Endodermal cell (in vitro differentiated cells): ENCODE data around the gene CREBBP. TPM values are rescaled to one million over a fixed set of nuclear protein-coding genes. Genes with fewer than 3 reads are reported as not detected.
A peak's percentile ranks its signal among the peaks of the same experiment; 100 is the strongest.

ENCODE experiments used
- DNase-seq: peaks from one replicate; pipeline ENCODE4 v3.0.0-alpha.2; 2017
- H3K27ac ChIP-seq: 2 replicates; pipeline ENCODE4 v1.5.1; 2013; ENCODE audit warnings: mild to moderate bottlenecking, low read depth, low read length, moderate library complexity
- H3K27me3 ChIP-seq: 2 replicates; pipeline ENCODE4 v1.6.1; 2013; ENCODE audit warnings: mild to moderate bottlenecking, low read length, moderate library complexity; ENCODE audit not compliant: insufficient read depth, control insufficient read depth, poor library complexity, severe bottlenecking
- H3K36me3 ChIP-seq: 2 replicates; pipeline ENCODE4 v1.7.0; 2013; ENCODE audit warnings: mild to moderate bottlenecking, low read length, moderate library complexity; ENCODE audit not compliant: control insufficient read depth, insufficient read depth
- H3K4me1 ChIP-seq: one replicate; pipeline ENCODE4 v1.7.0; 2013; ENCODE audit warnings: low read length; ENCODE audit not compliant: control insufficient read depth, insufficient read depth
- H3K4me3 ChIP-seq: 2 replicates; pipeline ENCODE4 v1.5.1; 2013; ENCODE audit warnings: mild to moderate bottlenecking, low read length, moderate library complexity
- H3K9ac ChIP-seq: 2 replicates; pipeline ENCODE4 v1.6.1; 2013; ENCODE audit warnings: mild to moderate bottlenecking, low read length, moderate library complexity; ENCODE audit not compliant: poor library complexity, severe bottlenecking; ENCODE audit errors: extremely low read depth
- H3K9me3 ChIP-seq: 2 replicates; pipeline ENCODE4 v1.6.1; 2013; ENCODE audit warnings: mild to moderate bottlenecking, low read length, moderate library complexity; ENCODE audit not compliant: control insufficient read depth
- H3K27ac Mint-ChIP-seq: 2 replicates; pipeline ENCODE4 v1.8.0; 2020; ENCODE audit warnings: mixed read lengths
- H3K27me3 Mint-ChIP-seq: 2 replicates; pipeline ENCODE4 v1.8.0; 2021; ENCODE audit warnings: mild to moderate bottlenecking, mixed read lengths; ENCODE audit not compliant: insufficient read depth
- H3K36me3 Mint-ChIP-seq: 2 replicates; pipeline ENCODE4 v1.8.0; 2020; ENCODE audit warnings: low read depth, mixed read lengths
- H3K4me1 Mint-ChIP-seq: 2 replicates; pipeline ENCODE4 v1.8.0; 2020; ENCODE audit warnings: mixed read lengths
- H3K4me3 Mint-ChIP-seq: 2 replicates; pipeline ENCODE4 v1.8.0; 2020; ENCODE audit warnings: mild to moderate bottlenecking, moderate library complexity, mixed read lengths
- H3K9me3 Mint-ChIP-seq: 2 replicates; pipeline ENCODE4 v1.8.0; 2020; ENCODE audit warnings: mild to moderate bottlenecking, mixed read lengths
- CTCF ChIP-seq: fragments of 200-600 bp; sonication (generic); conservative IDR thresholded peaks from 2 replicates; pipeline ENCODE4 v1.5.0; 2021; ENCODE audit warnings: antibody characterized with exemption, mild to moderate bottlenecking
- WGBS, 2 experiments: methylation state at CpG; one replicate each; pipeline versions ENCODE4 v1.1.5 to v1.1.7; 2013; ENCODE audit warnings: missing lambda C conversion rate in 2 of 2, mixed read lengths in 1 of 2; ENCODE audit not compliant: insufficient coverage in 1 of 2, insufficient read length in 1 of 2; 5-methylcytosine and 5-hydroxymethylcytosine counted together
- total RNA-seq, 2 donors: library from RNA; stranded (reverse); fragmentation: NEBNext Ultra II Directional in 1 of 2; extraction: Animal tissue kit (Norgen Biotek cat#: 25700) in 1 of 2; gene quantifications; 2 replicates in 1 of 2; 3 replicates in 1 of 2; pipeline ENCODE4 v1.2.1, GENCODE V29; 2021

The CREBBP gene
- total RNA-seq, 2 donors from 2014 or later, result 71.1 to 103 TPM

DNA sequence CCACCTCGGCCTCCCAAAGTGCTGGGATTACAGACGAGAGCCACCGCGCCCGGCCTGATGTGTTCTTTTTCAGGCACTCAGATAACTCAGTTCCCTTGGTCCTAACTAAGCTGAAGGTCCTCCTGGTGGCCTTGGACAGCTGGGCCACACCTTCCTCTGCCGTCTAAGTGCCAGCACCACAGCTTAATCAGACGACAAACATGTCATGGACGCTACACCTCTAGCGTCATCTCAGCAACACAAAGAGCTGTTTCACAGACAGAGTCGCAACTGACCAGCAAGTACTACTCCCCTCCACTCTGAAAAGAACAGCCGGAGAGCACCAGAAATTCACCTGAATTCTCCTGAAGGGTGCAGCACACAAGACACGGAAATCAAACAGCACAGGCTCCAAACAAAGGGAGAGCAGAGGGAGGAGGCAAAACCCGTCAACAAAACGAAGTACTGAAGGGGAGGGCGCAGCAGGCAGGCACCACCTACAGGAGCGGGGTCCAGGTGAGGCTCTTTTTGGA, 167.6 kb downstream of the CREBBP start:
- H3K9ac ChIP-seq, result no peak overlapping the region
- no peaks in the 10 kb centered on the region for H3K4me1 ChIP-seq
- Mint-ChIP-seq H3K36me3 (peaks cover 27% of the 10 kb centered on the region), H3K27me3 (no peaks in the 10 kb centered on the region), H3K27ac (peak overlapping the region; percentile 83), H3K4me3 (no peak overlapping the region), H3K4me1 (peaks cover 22% of the 10 kb centered on the region), H3K9me3 (no peaks in the 10 kb centered on the region)
- no peaks in the 10 kb centered on the region for H3K9me3 ChIP-seq
- no peak overlapping the region for H3K4me3 ChIP-seq
- no peak for DNase-seq
- no peak overlapping the region for H3K27ac ChIP-seq
- no peak for TF ChIP-seq CTCF
- no peaks in the 10 kb centered on the region for H3K27me3 ChIP-seq
- WGBS, 2 experiments, result 90 to 94% methylated on average over 15 to 16 of the region's 16 CpGs
- no peaks in the 10 kb centered on the region for H3K36me3 ChIP-seq

- no peak for TF ChIP-seq CTCF
- Mint-ChIP-seq H3K9me3 (no peaks in the 10 kb centered on the region), H3K4me1 (no peaks in the 10 kb centered on the region), H3K27me3 (no peaks in the 10 kb centered on the region), H3K36me3 (peaks cover 33% of the 10 kb centered on the region), H3K27ac (peak overlapping the region; percentile 35), H3K4me3 (no peak overlapping the region)
- Histone ChIP-seq H3K36me3 (no peaks in the 10 kb centered on the region), H3K27ac (no peak overlapping the region), H3K4me1 (no peaks in the 10 kb centered on the region), H3K4me3 (no peak overlapping the region), H3K9ac (no peak overlapping the region), H3K9me3 (no peaks in the 10 kb centered on the region), H3K27me3 (no peaks in the 10 kb centered on the region)
- no peak for DNase-seq
- WGBS, 2 experiments, result 89 to 95% methylated on average over 9 to 10 of the region's 10 CpGs
Observed at GRCh38 chr16:3706253-3707012, 174.1 kb downstream of the CREBBP start.

DNA sequence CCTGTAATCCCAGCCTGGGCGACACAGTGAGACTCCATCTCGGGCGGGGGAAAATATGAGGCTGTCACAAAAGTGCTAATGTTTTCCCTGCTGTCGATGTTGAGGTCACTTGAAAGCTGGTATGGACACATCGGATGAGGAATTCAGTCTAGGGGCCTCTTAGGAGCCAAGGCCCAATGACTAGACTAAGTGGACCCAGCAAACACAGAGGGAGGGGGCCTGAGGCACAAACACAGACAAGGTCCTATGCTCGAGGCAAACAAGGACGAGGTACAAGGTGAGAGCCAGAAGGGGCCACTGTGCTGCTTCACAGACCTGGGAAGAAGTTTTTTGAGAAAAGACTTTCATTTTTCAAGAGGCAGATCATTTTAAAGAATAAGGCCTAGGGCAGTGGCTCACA, 178.4 kb downstream of the CREBBP start:
- H3K9me3 Mint-ChIP-seq, result peaks cover 1% of the 10 kb centered on the region
- TF ChIP-seq CTCF, result no peak
- H3K4me1 Mint-ChIP-seq, result no peaks in the 10 kb centered on the region

More for the DNA sequence above, 178.4 kb downstream of the CREBBP start:
- H3K9me3 ChIP-seq, result no peaks in the 10 kb centered on the region
- WGBS, 2 experiments, result 95 to 98% methylated on average over 7 of the region's 7 CpGs
- H3K4me3 Mint-ChIP-seq, result no peak overlapping the region
- H3K4me3 ChIP-seq, result no peak overlapping the region
- H3K36me3 Mint-ChIP-seq, result peaks cover 31% of the 10 kb centered on the region
- no peak overlapping the region for H3K9ac ChIP-seq
- no peak overlapping the region for H3K27ac Mint-ChIP-seq
- no peaks in the 10 kb centered on the region for H3K36me3 ChIP-seq
- H3K27me3 ChIP-seq, result no peaks in the 10 kb centered on the region
- H3K4me1 ChIP-seq, result no peaks in the 10 kb centered on the region
- H3K27ac ChIP-seq, result no peak overlapping the region
- no peak for DNase-seq
- H3K27me3 Mint-ChIP-seq, result no peaks in the 10 kb centered on the region
